NCI-H226 (cell line): ENCODE measurements around the gene KIF7.

ENCODE experiments used
- DNase-seq: peaks from one replicate; pipeline ENCODE4 v3.0.0-alpha.2; 2015

The KIF7 gene

GRCh38 chr15:89668171-89668570, 12.9 kb upstream of the KIF7 start:
- DNase-seq: no peak

DNA sequence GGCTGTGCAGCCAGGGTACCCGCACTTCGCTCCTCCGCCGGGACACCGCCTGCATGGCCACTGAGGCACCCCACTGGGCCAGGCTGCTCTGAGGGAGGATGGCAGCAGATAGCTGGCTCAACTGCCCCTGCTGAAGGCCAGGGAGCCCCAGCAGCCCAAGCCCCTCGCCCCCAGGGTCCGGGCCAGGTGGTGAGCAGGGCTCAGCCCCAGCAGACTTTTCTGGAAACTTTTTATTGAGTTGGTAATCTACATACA, 12.4 kb upstream of the KIF7 start:
- no peak for DNase-seq

DNA sequence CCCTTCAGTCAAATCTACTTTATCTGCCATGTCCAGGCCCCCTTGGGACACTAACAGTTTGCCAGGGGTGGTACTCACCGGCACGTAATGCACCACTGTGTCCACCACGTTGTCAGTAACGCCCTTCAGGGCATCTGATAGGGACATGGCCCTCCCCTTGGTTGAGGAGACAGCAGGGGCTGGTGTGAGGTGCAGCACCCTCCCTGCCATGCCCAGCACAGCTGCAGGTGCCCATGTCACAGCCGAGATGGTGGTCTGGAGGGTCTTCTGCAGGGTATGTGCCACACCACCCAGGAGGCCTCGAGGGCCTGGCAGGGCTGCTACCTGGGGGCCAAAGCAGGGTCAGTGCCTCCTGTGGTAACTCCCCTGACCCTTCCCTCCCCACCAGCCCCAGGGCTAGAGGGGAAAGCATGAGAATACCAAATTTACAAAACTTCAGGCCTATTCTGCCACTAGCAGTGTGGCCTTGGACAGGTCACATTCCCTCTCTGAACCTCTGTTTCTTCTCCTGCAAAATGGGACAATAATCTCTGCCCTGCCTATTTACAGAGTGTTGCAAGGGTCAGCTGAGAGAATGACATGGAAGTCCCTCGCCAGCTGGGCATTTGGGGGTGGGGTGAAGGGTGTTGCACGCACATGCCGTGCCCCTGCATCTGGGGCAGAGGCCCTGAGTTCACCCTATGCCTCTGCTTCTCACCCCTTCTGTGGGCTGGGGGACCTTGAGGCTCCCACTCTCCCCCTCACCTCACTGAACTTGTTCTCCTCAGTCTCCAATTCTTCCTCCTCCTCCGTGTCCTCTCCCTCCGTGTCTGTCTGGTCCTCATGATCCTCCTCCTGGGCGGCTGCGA, 11.8 kb upstream of the KIF7 start:
- DNase-seq: no peak

DNA sequence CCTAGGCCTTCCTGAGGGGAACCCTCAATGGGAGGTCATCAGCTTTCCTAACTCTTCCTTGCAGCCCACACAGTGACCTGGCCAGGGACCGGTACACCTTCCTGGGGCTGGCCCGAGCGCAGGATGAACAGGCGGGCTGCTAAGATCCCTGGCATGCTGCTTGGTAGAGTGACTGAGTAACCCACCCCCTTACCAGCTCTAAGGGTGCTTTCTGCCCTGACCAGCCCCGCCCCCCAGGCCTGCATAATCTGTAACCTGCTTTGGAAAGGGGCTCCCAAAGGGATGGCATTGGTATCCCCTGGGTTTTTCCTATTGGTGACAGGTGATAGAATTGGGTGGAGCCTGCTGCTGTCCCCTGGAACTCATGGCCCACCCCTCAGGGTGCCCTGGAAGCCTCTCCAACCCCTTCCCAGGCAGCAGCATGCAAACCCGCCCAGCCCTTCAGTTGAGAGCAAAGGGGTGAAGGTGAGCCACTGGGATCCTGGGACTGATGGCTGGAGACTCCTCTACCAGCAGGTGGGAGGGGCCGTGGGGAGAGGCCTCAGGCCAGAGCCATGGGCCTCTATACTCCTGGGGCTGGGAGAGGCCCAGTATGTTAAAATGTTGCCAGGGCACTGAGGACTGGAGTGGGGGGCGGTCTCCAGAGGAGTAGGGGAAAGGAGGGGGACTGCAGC, 11.1 kb upstream of the KIF7 start:
- DNase-seq: no peak

- no peak for DNase-seq
These were observed 10.3 kb upstream of the KIF7 start for GRCh38 chr15:89665449-89666181.

- DNase-seq: no peak
These were observed 9.4 kb upstream of the KIF7 start for GRCh38 chr15:89664441-89665350.

- peak; percentile 100 for DNase-seq
These were observed 7.8 kb upstream of the KIF7 start for GRCh38 chr15:89662893-89663626.

GRCh38 chr15:89660556-89660955, 5.3 kb upstream of the KIF7 start:
- DNase-seq: no peak

GRCh38 chr15:89659295-89659694, 4.0 kb upstream of the KIF7 start:
- no peak for DNase-seq

- no peak for DNase-seq
These were observed 2.5 kb upstream of the KIF7 start for GRCh38 chr15:89657686-89658200.

- peak; percentile 51 for DNase-seq
These were observed 999 bp upstream of the KIF7 start for GRCh38 chr15:89656116-89656815.

- peak; percentile 47 for DNase-seq
These were observed 936 bp downstream of the KIF7 start for GRCh38 chr15:89654301-89654761.

GRCh38 chr15:89653578-89653977, 1.7 kb downstream of the KIF7 start:
- no peak for DNase-seq

DNA sequence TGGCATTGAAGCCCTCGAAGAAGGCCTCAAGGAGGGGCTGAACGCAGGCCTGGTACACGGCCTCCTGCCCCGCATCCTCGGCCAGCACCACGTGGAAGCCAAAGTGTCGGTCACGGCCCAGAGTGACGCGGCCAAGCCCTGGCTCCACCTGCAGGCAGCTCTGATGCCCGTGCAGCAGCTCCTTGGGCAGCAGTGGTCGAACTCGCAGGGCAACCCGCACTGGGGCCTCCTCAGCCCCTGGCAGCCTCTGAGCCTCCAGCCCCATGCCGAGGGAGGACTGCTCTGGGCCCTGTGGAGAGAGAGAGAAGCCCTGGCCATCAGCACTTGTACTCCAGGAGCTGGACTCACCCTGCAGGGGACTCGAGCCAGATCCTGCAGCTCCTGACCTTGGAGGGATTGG, 2.6 kb downstream of the KIF7 start:
- DNase-seq: no peak

- DNase-seq: no peak
These were observed 3.1 kb downstream of the KIF7 start for GRCh38 chr15:89652131-89652530.

DNA sequence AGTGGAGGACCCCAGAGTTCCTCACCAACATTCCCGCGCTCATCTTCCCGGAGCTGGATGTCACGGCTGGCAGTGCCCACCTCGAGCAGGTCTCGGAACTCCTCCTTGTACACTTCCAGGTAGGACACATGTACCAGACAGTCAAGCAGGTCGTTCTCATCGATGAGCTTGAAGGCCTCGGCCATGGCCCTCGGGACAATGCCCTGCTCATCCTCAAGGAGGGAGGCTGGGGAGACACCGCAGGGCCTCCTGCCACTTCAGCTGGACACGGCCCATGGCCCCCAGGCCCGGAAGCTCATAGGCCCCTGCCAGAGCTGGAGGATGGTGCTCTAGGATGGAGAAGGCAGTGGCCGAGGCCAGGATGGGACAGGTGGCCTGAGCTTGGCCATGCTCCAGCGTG, 5.6 kb downstream of the KIF7 start:
- no peak for DNase-seq

- no peak for DNase-seq
These were observed 6.1 kb downstream of the KIF7 start for GRCh38 chr15:89649013-89649625.

DNA sequence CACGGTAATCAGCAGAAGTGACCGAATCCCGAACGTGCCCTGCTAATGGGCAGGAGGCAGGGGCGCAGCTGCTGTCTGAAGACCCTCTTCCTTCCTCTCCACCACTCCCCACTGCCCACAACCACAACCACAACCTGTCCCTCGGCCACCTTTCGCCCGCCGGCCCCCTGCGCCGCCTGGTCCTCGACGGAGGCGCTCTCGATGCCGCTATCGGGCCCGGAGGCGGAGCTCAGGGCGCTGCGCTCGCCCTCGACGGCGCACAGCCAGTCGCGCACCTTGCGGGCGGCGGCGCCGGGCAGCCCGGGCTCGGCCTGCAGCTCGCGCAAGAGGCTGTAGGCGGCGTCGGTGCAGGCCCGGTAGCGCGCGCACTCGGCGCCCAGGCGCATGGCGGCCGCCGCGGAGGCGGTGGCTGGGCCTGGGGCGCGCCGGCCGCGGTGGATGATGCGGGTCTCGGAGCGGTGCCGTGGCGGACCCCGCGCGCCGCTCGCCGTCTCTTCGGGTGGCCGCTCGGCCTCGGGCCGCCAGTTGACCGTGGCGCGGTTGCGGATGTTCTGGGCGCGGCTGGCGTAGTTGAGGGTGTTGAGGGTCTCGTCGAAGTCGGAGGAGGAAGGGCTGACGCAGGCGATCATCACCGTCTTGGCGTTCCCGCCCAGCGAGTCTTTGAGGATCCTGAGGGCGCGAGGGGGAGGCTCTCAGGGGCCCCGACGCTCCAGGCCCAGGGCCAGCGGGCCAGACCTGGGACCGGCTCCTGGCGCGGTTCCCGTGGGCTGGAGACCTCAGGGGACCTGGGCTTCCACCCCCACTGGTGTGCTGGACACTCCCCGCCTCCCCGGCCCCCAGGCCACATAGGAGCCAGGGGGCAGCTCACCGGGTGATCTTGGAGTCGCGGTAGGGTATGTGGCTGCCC, 6.9 kb downstream of the KIF7 start:
- no peak for DNase-seq

- DNase-seq: peak; percentile 50
These were observed 7.9 kb downstream of the KIF7 start for GRCh38 chr15:89647191-89647851.
